ENCODE measurements around the gene SCNN1G. TPM values are rescaled to one million over a fixed set of nuclear protein-coding genes. Genes with fewer than 3 reads are reported as not detected.

The SCNN1G gene
- 0.24 to 0.45 TPM (median 0.37 TPM) in 5 replicates for total RNA-seq (2022; extraction: Qiagen RNA extraction; ENCODE audit: low read depth)

GRCh38 chr16:23182679-23183542 lies at the start of gene SCNN1G:
TSS of gene SCNN1G (plus strand) at chr16:23182745. CDS start at chr16:23186272, 3,527 bp downstream.

GRCh38 chr16:23149267-23149992 lies 33.1 kb upstream of the SCNN1G start, which contains the start of gene USP31:
TSS of gene USP31 (minus strand) at chr16:23149452. CDS start at chr16:23149270, 182 bp downstream.

Other genes starting within 250 kb of the SCNN1G start
- gene USP31, start 33.3 kb upstream of the SCNN1G start, total RNA-seq (2022; extraction: Qiagen RNA extraction; ENCODE audit: low read depth) = 10.9 to 13.4 TPM (median 12.3 TPM) in 5 replicates
- 0.14 to 0.47 TPM (median 0.25 TPM) in 4 of 5 replicates, not detected in the other for gene SCNN1B, start 119.6 kb downstream of the SCNN1G start, total RNA-seq (2022; extraction: Qiagen RNA extraction; ENCODE audit: low read depth)